Stimulated activated memory B cell treated with anti-CD40 and anti-IgM and Interleukin-4, amounts not matched to agents 10 μg/mL and 1 μg/mL and 100 μg/mL, for 72 hours (primary cell): ENCODE results near the gene SPI1.
"Not testable (repeated sequence)": the region's sequence is repeated elsewhere in the genome, so short reads cannot be mapped to it uniquely, and the experiment has no call there.

Source experiments
- ATAC-seq: fragments of 150-1000 bp; cut with Tn5 transposase; 2 replicates; pipeline ENCODE4 v1.10.0; 2021
- H3K27ac Mint-ChIP-seq: one replicate; pipeline ENCODE4 v1.8.0; 2022; ENCODE audit warnings: mild to moderate bottlenecking, mixed read lengths
- H3K27me3 Mint-ChIP-seq: one replicate; pipeline ENCODE4 v1.8.0; 2022; ENCODE audit warnings: mixed read lengths
- H3K36me3 Mint-ChIP-seq: one replicate; pipeline ENCODE4 v1.8.0; 2022; ENCODE audit warnings: mixed read lengths
- H3K4me1 Mint-ChIP-seq: one replicate; pipeline ENCODE4 v1.8.0; 2022; ENCODE audit warnings: mixed read lengths
- H3K4me3 Mint-ChIP-seq: one replicate; pipeline ENCODE4 v1.8.0; 2022; ENCODE audit warnings: mild to moderate bottlenecking, moderate library complexity, mixed read lengths
- H3K9me3 Mint-ChIP-seq: one replicate; pipeline ENCODE4 v1.8.0; 2022; ENCODE audit warnings: mixed read lengths

Gene SPI1

DNA sequence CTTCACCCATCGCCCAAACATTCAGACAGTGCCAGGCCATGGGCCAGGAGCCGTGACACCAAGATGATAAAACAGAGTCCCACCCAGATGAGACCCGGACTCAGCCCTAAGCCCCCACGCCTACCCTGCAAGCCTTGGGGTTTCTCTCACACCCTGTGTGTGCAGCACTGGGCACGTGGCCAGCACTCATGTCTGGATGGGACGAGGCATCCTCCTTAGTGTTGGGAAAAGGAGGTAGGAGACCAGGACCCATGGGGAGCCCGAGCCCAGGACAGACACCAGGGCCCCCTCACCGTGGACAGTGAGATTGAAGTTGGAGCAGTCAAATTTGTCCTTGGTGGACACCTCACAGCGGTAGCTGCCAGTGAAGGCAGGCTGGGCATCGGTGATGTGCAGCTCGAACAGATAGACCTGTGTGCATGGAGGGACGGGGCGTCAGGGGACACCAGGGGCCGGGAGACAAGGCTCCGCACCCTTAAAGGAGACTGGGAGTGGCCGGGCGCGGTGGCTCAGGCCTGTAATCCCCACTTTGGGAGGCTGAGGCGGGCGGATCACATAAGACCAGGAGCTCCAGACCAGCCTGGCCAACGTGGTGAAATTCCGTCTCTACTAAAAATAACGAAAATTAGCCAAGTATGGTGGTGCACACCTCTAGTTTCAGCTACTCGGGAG is 30.1 kb downstream of the SPI1 start:
- Mint-ChIP-seq H3K4me1 (no peaks in the 10 kb centered on the region), H3K27me3 (no peaks in the 10 kb centered on the region), H3K36me3 (no peaks in the 10 kb centered on the region), H3K9me3 (no peaks in the 10 kb centered on the region), H3K27ac (no peak overlapping the region), H3K4me3 (no peak overlapping the region)
- no peak for ATAC-seq

DNA sequence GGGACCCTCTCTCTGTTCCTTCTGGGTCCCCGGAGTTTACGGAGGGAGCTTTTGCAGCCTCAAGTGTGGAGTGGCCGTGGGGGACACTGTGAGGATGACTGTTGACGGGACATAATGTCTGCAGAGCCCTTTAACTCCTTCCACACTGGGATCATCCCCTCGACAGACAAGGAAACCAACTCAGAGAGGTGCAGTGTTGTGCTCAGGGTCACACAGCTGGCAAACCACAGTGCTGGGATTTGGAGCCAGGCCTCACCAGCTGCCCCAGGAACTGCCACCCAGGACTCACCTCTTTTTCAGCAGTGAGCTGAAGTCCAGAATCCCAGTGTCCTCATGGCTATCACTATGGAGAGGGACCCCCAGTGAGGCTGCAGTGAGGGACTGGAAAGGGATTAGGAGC is 31.2 kb downstream of the SPI1 start:
- ATAC-seq: no peak

DNA sequence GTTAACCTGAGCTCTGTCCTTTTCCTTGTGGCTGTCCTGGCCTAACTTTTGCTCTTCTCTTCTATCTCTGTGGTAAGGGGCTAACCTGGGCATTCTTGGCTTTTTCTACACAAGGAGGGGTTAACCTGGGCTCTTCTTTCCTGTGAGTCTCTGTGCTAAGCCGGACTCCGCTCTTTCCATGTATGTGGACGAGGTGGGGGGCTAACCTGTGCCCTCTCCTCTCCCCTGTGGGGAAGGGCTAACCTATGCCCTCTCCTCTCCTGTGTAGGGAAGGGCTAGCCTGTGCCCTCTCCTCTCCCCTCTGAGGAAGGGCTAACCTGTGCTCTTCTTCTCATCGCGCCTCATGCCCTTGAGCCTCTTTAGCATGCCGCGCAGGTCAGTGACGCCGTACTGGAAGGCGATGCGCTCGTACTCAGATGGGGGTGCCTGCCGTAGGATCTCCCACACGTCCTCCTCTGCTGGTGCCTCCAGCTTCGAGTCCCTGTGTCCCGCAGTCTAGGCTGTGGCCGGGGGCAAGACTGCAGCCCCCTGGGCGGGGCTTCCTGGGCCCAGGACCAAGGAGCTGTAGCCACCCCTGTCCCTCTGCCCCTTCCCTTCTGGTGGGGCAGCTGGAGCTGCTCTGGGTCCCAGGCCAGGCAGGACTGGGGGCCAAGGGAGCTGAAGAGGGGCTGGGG is 32.3 kb downstream of the SPI1 start:
- Mint-ChIP-seq H3K4me1 (no peaks in the 10 kb centered on the region), H3K27ac (no peak overlapping the region), H3K4me3 (no peak overlapping the region), H3K36me3 (no peaks in the 10 kb centered on the region), H3K27me3 (no peaks in the 10 kb centered on the region), H3K9me3 (no peaks in the 10 kb centered on the region)
- no peak for ATAC-seq

More for the DNA sequence above, 31.2 kb downstream of the SPI1 start:
- Mint-ChIP-seq H3K36me3 (no peaks in the 10 kb centered on the region), H3K9me3 (no peaks in the 10 kb centered on the region), H3K27ac (no peak overlapping the region), H3K4me1 (no peaks in the 10 kb centered on the region), H3K27me3 (no peaks in the 10 kb centered on the region), H3K4me3 (no peak overlapping the region)

DNA sequence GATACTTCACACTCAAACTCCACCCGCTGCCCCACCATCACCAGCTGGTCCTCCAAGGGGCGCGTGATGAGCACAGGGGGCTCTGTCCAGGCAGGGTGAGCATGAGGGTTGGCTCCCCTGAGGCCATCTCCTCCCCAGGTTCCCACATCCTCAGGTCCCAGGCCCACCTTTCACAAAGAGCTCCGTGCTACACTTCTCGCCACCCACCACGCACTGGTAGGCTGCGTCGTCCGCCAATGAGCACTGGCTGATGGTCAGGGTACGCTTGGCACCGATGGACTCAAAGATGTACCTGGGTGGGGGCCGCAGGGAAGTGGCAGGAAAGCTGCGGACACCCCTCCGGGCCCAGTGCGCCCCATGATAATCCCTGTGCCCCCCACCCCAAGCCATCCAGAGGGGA is 35.5 kb downstream of the SPI1 start:
- Mint-ChIP-seq H3K4me1 (peaks cover 8% of the 10 kb centered on the region), H3K27ac (no peak overlapping the region), H3K4me3 (no peak overlapping the region), H3K27me3 (no peaks in the 10 kb centered on the region), H3K36me3 (no peaks in the 10 kb centered on the region), H3K9me3 (no peaks in the 10 kb centered on the region)
- no peak for ATAC-seq

DNA sequence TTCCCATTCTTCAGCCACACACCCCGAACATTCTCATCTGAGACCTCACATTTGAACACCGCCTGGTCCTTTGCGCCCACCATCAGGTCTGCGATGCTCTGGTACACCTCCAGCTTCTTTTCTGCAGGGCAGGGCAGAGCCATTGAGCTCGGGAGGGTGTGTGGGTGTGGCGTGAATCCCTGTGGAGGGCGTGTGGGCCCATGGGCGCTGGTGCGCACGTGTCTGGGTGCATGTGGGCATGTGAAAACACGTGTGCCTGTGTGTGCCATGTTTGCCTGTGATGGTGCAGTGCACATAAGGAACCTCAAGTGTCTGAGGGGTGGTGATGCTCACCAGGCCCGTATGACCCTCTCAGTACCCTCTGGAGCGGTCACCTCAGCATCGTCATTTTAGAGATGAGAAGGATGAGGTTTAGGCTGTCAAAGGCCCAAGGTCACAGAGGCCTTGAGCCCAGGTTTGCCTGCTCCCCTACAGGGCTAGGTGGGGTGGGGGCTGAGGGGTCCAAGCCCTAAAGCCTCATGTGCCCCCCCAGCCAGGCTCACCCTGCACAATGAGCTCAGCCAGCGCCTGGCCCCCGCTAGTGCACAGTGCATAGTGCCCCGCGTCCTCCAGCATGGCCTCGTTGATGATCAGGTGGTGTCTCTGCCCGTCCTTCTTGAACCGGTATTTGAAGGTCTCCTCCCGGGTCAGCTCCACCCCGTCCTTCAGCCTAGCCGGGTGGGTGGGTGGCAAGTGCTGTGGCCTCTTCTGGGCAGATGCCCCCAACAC is 36.1 kb downstream of the SPI1 start:
- Mint-ChIP-seq H3K36me3 (no peaks in the 10 kb centered on the region), H3K9me3 (no peaks in the 10 kb centered on the region), H3K27ac (no peak overlapping the region), H3K4me1 (peaks cover 8% of the 10 kb centered on the region), H3K27me3 (no peaks in the 10 kb centered on the region), H3K4me3 (no peak overlapping the region)
- no peak for ATAC-seq

DNA sequence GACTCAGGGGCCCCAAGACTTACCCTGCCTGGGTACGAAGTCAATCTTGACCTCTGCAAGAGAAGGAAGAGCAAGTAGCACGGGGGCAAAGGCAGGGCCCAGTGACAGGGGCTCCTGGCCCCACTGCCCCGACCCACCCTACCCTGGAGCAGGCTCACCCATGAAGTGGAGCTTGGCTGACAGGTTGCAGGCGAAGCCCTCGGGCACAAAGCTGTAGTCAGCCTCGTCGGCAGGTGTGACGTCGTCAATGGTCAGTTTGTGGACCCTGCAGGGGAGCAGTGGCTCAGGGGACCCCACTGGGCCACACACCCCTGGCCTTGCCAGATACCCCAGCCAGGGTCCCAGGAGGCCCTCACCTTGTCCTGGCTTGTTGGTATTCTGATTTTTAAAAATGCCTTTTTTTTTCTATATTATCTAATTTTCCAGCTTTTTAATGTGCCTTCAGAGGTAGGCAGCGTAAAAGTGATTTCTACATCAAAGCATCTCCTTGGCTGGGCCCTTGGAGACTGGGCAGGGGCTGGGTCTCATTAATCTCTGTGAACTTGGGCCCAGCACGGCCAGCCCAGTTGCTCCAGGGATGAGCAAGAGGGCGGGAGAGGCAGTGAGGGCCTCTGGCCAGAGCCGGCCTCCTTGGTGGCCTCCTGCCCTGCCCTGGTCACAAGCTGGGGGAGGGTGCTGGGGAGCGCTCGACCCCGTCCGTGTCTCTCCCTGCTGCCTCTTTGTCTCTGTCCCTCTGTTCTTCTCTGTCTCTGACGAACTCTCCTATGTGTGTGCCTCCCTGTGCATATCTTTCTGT is 37.2 kb downstream of the SPI1 start:
- Mint-ChIP-seq H3K36me3 (no peaks in the 10 kb centered on the region), H3K4me1 (peaks cover 8% of the 10 kb centered on the region), H3K9me3 (no peaks in the 10 kb centered on the region), H3K27me3 (no peaks in the 10 kb centered on the region), H3K27ac (no peak overlapping the region), H3K4me3 (no peak overlapping the region)
- ATAC-seq: no peak

DNA sequence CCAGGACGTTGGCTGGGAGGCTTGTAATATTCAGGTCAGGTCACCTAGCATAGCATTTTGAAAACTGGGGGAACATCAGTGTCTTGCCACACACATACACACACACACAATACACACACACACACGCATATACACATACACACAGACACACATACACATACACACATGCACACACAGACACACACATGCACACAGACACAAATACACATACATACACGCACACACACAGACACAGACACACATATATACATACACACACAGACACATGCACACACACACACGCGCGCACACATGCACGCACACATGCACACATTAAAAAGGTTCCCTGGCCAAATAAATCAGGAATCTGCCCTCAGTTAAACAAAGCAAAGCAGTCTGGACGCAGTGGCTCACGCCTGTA is 38.3 kb downstream of the SPI1 start:
- Mint-ChIP-seq H3K27me3 (no peaks in the 10 kb centered on the region), H3K27ac (no peak overlapping the region), H3K9me3 (no peaks in the 10 kb centered on the region), H3K36me3 (no peaks in the 10 kb centered on the region), H3K4me3 (no peak overlapping the region), H3K4me1 (peaks cover 8% of the 10 kb centered on the region)
- no peak for ATAC-seq

DNA sequence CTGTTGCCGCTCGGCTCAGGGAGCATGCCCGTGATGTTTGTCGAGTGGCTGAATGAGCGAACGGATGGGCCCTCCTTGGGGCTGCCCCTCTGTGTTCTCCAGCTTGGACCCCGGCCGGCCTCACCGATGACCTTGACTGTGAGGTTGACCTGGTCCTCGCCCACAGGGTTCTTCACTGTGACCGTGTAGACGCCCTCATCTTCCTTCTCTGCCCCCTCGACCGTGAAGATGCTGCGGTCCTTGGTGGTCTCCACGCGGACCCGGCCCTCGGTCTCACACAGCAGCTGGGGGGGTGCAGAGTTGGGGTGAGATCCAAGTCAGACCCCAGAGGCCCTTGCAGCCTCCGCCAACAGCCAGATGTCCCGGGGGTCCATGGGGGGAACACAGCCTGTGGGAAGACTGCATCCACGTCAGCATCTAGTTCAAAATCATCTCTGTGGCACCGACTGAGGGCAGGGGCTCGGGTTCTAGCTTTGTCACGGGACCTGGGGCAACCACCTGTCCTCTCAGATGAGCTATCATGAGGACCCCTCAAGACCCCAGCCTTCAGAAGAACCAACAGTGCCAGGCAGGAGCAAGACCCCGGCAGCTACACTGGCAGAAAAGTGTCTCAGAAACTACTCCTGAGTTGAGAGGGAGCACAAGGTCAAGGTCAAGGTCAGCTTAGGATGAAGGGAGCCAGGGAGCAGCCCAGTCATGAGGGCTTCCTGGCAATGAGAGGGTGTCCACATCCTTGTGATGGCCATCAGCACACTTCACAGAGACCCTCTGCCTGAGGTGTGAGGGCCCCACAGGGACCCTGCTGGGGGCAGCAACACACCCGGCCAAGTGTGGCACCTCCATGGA is 39.7 kb downstream of the SPI1 start:
- H3K4me1 Mint-ChIP-seq: peaks cover 8% of the 10 kb centered on the region
- ATAC-seq: no peak
- no peaks in the 10 kb centered on the region for H3K27me3 Mint-ChIP-seq
- no peaks in the 10 kb centered on the region for H3K36me3 Mint-ChIP-seq
- H3K9me3 Mint-ChIP-seq: no peaks in the 10 kb centered on the region
- H3K4me3 Mint-ChIP-seq: no peak overlapping the region
- no peak overlapping the region for H3K27ac Mint-ChIP-seq

DNA sequence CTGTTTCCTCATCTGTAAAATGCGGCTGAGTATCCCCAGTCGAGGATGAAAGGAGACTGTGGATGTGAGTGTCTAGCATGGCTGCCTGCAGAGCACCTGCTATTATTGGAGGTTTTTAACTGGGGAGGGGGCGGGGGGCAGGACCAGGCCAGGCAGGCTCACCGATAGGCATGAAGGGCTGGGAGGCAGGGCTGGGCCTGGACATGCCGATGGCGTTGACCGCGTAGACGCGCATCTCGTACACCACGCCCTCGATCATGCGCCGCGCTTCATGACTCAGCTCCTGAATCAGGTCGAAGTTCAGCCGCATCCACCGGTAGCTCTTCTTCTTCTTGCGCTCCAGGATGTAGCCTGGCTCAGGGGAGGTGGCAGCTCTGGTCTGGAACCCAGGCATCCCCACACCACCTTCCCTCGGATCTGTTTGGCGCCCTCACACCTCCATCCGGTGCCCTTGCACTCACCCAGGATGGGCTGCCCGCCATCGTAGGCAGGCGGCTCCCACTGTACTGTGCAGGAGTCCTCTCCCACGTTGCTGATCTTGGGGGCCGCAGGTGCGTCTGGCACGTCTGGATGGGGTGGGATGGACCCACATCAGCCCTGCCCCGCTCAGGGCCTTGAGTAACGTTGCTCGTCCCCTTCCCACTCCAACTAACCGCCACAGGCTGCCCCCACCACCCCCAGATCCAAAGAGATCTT is 41.0 kb downstream of the SPI1 start:
- peaks cover 8% of the 10 kb centered on the region for H3K4me1 Mint-ChIP-seq
- H3K27me3 Mint-ChIP-seq: no peaks in the 10 kb centered on the region
- H3K9me3 Mint-ChIP-seq: no peaks in the 10 kb centered on the region
- H3K27ac Mint-ChIP-seq: no peak overlapping the region
- no peak for ATAC-seq
- no peaks in the 10 kb centered on the region for H3K36me3 Mint-ChIP-seq
- H3K4me3 Mint-ChIP-seq: no peak overlapping the region

DNA sequence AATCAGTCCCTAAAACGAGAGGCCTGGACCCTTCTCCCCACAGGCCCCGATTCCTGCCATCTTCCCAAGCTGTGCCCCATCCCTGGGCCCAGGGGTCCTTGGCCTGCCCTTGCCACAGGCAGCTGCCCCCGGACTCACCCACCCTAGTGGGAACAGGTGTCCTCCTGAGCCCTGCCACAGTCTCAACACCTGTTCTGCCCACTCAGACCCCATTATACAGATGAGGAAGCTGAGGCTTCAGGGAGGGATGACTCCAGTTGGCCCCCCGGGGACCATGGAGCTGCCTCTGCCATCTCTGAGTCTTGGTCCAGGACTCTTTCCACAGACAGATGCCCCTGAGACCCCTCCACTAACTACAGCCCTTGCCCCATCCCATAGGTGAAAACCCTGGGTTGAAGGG is 41.8 kb downstream of the SPI1 start:
- H3K27me3 Mint-ChIP-seq: no peaks in the 10 kb centered on the region
- no peaks in the 10 kb centered on the region for H3K9me3 Mint-ChIP-seq
- no peak overlapping the region for H3K4me3 Mint-ChIP-seq
- H3K36me3 Mint-ChIP-seq: no peaks in the 10 kb centered on the region
- no peak for ATAC-seq
- H3K27ac Mint-ChIP-seq: no peak overlapping the region
- peaks cover 8% of the 10 kb centered on the region for H3K4me1 Mint-ChIP-seq

DNA sequence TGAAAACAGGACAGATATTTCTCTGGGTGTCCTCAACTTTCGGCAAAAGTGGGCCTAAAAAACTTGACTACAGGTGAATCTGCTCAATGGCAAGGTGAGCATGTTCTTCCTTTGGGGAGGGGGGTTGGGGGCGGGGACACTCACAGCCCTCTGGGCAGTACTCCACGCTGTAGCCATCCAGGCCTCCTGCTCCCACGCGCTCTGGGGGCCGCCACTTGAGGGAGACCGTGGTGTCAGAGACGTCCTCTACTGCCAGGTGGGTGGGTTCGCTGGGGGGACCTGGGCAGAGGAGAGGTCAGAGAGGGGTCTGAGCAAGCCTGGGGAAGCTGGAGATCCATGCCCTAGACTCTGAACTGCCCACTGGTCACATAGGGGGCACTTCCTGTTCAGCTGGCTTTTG is 42.6 kb downstream of the SPI1 start:
- no peak for ATAC-seq
- Mint-ChIP-seq H3K9me3 (no peaks in the 10 kb centered on the region), H3K36me3 (no peaks in the 10 kb centered on the region), H3K27me3 (no peaks in the 10 kb centered on the region), H3K4me3 (no peak overlapping the region), H3K27ac (no peak overlapping the region), H3K4me1 (peaks cover 8% of the 10 kb centered on the region)

DNA sequence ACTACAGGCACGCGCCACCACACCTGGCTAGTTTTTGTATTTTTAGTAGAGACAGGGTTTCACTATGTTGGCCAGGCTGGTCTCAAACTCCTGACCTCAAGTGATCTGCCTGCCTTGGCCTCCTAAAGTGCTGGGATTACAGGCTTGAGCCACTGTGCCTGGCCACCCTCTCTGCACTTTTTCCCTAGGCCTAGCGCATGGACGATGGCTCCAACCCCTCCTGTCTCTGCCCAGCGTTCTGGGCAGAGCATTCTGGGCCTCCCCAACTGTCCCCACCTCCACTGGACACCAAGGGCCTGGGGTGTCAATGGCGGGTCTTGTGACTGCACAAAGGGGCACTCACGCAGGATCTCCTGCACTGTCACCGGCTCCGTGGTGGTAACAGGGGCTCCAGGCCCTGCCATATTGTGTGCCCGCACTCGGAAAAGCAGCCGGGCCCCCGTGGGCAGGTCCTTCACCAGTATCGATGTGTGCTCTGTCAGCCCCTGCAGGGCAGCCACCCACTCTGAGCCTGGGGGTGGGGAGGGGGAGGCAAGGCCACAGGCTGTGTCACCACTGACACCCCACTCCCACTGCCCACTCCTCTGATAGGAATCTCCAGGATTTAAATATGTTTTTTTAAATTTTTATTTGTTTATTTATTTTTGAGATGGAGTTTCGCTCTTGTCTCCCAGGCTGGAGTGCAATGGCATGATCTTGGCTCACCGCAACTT is 43.5 kb downstream of the SPI1 start:
- H3K4me1 Mint-ChIP-seq, H3K27ac Mint-ChIP-seq, H3K4me3 Mint-ChIP-seq, H3K27me3 Mint-ChIP-seq, H3K9me3 Mint-ChIP-seq, ATAC-seq, H3K36me3 Mint-ChIP-seq: not testable (repeated sequence)

DNA sequence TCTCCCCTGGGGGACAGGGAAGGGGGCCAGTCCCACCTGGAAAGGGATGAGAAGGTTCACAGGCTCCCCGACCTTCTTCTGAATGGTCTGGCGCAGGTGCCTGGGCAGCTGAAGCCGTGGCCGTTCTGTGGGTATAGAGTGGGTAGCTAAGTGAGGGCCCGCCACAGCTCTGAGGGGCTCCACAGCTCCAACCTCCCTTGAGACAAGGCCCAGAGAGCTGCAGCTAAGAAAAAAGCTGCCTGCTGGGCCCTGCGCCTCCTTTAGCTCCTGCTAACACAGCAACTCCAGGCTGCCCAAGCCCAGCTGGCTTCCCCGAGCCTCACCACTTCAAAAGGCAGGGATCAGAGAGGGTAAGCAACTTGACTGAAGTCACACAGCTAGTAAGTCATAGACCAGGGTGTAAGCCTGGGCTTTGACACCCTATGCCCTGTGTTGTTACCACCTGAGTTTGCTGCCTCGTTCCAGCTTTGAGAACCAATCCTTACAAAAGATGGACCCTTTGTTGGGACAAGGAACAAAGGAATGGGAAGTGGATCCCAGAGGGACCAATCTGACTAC is 44.4 kb downstream of the SPI1 start:
- ATAC-seq: no peak
- Mint-ChIP-seq H3K4me1 (peaks cover 6% of the 10 kb centered on the region), H3K27ac (no peak overlapping the region), H3K4me3 (no peak overlapping the region), H3K36me3 (peaks cover 8% of the 10 kb centered on the region), H3K27me3 (no peaks in the 10 kb centered on the region), H3K9me3 (no peaks in the 10 kb centered on the region)
